Fibroblast of the conjunctiva (primary cell): ENCODE data around the gene ISG15.

ENCODE experiments used
- DNase-seq: peaks from one replicate; pipeline ENCODE4 v3.0.0-alpha.2; 2010; ENCODE audit warnings: low read depth

Gene ISG15

DNA sequence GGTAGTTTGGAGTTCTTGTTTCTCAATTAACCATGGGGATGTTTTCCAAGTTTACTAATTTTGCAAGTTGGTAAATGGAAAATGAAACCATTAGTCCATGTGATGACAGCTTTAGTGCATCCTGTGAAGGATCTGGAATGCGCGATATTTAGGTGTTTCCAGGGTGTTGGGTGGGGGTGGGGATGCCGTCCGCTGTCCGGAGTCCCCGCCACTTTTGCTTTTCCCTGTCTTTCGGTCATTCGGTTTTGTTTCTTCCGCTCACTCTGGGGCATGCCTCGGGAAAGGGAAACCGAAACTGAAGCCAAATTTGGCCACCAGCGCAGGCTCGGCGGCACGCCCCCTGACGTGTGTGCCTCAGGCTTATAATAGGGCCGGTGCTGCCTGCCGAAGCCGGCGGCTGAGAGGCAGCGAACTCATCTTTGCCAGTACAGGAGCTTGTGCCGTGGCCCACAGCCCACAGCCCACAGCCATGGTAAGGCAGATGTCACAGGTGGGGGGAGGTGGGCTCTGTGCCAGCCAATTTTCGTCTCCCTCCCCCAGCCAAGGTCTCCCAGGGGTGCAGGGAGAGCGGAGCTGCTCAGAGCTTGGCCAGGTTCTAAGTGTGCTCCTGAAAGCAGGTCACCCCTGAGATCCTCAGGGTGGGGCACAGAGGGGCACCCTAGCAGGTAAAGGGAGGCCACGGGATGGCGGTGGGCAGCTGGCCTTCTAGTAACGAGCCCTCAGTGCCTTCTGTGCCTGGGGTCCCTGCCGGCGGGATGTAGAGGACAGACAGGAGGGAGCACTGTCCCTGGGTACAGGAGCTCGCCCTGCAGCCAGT, at the start of gene ISG15:
TSS of gene ISG15 (plus strand) at position 393 of the 817 bp plus-strand sequence. CDS start at position 470, 77 bp downstream.
- peak; percentile 68 for DNase-seq

DNA sequence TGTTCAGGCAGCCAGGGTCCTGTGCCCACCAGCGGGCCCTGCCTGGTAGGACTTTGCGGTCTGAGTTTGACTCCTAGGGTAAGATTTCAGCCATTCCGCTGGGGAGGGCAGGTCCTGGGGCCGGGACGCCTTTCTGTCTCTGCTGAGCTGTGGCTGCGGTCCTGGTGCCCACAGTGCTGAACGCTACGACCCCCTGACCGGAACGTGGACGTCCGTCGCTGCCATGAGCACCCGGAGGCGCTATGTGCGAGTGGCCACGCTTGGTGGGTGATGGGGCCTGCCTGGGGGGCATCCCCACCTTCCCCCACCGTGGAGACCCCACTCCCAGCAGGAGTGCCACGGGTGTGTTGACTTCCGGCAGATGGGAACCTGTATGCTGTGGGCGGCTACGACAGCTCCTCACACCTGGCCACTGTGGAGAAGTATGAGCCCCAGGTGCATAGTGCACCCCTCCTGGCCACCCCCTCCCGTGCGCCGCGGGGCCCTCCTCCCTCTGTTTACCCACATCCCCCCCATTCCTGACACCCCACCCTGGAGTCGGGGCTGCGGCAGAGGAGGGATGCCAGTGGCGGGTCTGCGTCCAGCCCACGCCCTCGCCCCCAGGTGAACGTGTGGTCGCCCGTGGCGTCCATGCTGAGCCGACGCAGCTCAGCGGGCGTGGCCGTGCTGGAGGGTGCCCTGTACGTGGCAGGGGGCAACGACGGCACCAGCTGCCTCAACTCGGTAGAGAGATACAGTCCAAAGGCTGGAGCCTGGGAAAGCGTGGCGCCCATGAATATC, 49.4 kb upstream of the ISG15 start:
- DNase-seq: no peak

DNA sequence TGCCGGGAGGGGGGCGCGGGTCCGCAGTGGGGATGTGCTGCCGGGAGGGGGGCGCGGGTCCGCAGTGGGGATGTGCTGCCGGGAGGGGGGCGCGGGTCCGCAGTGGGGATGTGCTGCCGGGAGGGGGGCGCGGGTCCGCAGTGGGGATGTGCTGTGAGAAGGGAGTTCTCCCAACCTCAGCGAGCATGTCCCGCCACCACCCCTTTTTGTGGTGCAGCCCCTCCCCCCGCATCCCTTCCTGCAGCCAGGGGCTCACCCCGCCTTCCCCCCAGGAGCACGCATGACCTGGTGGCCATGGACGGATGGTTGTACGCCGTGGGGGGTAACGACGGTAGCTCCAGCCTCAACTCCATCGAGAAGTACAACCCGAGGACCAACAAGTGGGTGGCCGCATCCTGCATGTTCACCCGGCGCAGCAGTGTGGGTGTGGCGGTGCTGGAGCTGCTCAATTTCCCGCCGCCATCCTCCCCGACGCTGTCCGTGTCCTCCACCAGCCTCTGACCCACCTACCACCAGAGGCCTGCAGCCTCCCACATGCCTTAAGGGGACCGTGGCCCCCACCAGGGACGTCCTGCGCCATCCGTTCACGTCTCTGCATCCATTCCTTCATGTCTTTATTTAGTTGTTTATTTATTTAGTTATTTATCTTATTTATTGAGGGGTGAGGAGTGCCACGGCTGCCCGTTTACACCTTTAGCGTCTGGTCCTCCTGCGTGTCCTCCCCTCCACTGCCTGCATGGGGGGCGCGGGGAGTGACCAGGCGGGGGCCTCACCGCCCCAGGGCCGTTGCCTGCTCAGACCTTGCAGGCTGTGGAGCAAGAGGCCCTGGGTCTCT, 48.4 kb upstream of the ISG15 start:
- DNase-seq: no peak

DNA sequence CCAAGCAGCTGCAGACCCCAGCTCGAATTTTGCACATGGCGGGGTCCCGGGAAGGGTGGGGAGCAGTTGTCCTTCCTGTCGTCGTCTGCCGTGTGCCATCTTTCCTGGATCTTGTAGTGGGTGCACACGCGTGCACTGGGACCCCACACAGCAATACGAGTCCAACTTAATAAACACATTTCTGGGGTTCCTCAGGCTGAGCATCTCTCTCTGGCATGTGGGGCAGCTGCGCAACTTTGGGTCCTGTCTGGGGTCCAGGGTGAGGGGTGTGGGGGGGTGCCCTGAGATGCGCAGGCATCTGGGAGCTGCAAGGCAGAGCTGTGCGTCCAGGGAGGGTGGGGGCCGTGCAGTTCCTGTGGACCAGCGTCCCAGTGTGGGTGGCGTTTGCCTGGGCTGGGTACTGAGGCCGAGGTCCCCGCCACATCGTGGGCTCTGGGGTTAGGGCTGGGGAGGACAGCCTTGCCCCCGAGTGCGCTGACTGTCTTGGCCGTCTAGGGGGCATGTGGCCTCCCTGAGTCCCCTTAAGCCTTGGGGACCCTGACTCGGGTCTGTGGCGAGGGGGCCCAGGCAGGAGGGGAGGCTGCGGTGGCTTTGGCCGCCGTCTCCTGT, 47.7 kb upstream of the ISG15 start:
- DNase-seq: no peak

DNA sequence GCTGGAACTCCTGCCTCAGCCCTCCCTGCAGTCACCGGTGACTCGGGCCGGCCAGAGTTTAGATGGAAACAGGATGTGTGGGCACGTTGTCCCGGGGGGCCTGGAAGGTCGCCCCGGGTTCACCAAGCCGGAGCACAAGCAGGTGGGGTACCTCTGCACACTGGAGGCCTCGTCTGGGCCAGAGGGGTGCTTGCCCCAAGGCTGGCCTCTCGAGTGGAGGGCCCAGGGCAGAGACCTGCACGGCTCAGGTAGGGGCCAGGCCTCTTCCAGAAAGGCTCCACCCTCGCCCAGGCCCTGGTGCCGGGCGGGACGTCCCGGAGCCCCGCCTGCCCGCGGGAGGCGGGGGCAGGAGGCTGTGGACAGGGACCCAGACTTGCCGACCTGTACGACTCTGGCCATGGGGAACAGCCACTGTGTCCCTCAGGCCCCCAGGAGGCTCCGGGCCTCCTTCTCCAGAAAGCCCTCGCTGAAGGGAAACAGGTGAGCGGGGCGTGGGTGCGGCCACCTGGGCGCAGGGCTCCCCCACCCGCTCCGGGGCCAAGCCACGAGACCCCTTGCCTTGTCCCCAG, 47.1 kb upstream of the ISG15 start, which contains the start of gene PLEKHN1:
TSS of gene PLEKHN1 (plus strand) at position 348 of the 569 bp plus-strand sequence. CDS start at position 398, 50 bp downstream.
- no peak for DNase-seq

DNA sequence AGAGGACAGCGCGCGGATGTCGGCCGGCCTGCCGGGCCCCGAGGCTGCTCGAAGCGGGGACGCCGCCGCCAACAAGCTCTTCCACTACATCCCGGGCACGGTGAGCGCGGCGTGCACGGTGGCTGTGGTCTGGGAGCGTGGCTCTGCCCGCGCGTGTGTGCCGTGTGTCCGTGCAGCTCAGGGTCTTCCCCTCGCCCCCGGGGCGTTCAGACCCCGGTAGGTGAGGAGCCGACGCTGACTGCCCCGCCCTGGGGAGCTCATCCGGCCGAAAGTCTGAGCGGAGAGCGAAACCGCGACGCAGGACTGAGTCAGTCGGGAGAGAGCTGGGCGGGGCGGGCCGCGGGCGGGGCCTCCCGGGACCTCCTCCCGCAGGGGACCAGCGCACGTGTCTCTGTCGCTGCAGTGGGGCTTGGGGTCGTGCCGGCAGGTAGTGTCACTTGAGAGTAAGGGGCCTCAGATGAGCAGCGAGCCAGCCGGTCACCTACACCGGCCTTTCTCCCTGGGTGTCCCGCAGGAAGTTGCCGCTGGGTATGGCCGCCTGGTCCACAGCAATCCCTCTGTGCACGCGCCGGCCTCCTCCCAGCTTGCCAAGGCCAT, 46.5 kb upstream of the ISG15 start:
- DNase-seq: no peak

DNA sequence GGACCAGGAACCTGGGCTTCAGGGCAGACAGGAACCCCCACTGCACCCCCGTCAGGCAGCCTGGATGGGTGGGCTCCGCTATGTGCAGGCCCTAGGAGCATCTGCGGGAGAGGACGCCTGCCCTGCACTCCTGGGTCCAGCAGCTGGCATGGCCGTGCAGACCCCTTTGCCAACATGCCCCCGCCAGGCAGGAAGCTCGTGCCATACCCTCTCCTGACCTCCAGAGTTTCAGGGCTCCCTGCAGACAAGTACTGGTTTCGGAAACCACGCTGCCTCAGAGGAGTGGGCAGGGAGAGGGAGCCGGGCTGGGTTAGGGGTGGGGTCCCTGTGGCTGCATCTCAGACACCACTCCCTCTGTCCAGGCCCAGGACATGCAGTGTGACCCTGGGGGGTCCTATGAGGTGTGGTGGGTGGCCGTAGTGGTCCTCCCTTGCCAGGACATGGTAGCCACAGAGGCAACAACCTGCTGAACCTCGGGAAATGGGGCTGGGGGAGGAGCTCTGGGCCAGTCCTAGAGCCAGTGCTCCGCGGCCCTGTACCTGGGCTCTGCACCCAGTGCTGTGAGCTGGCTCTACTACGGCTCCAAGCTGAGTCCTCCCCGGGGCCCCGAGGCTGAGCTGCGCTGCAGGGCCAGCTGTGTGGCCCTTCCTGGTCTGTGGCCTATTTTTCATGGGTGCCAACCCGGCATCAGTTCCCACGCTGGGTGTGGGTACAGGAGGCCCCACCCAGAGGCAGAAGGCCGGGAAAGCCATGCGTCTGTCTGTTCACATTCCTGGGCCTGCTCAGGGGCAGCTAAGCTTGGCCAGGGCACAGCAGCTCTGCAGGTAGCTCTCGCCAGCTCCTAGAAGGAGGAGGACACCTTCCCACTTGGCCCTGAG, 45.6 kb upstream of the ISG15 start:
- no peak for DNase-seq

DNA sequence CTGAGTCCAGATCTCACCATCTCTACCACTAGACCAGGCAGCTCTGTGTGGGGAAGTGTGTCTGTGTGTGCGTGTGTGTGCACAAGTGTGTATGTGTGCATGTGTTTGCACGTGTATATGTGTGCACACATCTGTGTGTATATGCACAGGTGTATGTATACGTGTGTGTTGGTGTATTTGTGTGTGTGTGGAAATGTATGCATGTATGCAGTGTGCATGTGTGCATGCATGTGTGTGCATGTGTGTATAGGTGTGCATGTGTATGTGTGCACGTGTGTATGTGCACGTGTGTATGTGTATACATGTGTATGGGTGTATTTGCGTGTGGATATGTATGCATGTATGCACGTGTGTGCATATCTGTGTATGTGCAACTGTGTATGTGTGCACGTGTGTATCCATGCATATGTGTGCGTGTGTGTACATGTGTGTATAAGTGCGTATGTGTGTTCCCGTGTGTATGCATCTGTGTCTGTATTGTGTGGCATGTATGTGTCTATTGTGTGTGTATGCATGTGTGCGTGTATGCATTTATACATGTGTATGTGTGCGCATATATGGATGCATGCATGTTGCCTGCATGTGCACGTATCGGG, 43.9 kb upstream of the ISG15 start:
- no peak for DNase-seq

DNA sequence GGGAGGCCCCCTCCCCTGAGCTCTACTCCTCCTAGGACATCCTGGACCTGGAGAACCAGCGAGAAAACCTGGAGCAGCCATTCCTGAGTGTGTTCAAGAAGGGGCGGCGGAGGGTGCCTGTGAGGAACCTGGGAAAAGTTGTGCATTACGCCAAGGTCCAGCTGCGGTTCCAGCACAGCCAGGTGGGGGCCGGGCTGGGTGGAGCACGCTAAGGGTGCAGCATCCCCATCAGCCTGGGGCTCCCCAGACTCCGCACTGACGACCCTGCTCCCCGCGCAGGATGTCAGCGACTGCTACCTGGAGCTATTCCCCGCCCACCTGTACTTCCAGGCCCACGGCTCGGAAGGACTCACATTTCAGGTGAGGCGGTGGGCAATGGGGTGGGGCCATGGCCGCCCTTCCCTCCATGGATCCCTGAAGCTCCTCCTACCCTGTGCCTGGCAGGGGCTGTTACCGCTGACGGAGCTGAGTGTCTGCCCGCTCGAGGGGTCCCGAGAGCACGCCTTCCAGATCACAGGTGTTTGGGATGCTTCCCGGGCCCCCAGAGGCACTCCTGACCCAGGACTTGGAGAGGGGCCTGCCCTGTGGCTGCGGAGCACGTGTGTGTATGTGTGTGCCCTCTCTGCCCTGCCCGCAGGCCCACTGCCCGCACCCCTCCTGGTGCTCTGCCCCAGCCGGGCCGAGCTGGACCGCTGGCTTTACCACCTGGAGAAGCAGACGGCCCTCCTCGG, 42.9 kb upstream of the ISG15 start:
- no peak for DNase-seq

DNA sequence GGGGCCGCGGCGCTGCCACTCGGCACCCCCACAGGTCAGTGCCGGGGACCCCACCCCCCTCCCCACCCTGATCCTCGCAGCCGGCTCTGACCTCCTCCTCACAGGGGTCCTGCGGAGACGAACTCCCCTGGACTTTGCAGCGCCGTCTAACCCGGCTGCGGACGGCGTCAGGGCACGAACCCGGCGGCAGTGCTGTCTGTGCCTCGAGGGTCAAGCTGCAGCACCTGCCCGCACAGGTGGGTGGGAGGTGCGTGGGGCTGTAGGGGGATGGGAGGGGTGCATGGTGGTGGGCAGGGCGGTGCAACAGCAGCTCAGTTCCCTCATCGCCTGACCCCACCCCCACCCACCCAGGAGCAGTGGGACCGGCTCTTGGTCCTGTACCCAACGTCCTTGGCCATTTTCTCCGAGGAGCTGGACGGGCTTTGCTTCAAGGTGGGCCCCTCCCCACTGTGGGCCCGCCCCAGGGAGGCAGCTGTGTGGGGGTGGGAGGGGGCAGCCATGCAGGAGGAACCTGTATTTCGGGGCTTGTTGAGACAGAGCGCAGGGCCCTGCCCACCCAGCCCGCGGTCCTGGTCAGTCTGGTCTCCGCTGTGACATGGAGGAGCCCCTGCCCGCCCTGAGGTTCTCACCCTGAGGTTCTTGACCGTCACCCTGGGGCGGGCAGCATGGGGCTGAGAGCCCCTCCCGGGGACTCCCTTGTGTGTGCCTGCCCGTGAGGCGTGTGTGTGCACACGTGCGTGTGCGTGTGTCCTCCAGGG, 42.1 kb upstream of the ISG15 start:
- no peak for DNase-seq

DNA sequence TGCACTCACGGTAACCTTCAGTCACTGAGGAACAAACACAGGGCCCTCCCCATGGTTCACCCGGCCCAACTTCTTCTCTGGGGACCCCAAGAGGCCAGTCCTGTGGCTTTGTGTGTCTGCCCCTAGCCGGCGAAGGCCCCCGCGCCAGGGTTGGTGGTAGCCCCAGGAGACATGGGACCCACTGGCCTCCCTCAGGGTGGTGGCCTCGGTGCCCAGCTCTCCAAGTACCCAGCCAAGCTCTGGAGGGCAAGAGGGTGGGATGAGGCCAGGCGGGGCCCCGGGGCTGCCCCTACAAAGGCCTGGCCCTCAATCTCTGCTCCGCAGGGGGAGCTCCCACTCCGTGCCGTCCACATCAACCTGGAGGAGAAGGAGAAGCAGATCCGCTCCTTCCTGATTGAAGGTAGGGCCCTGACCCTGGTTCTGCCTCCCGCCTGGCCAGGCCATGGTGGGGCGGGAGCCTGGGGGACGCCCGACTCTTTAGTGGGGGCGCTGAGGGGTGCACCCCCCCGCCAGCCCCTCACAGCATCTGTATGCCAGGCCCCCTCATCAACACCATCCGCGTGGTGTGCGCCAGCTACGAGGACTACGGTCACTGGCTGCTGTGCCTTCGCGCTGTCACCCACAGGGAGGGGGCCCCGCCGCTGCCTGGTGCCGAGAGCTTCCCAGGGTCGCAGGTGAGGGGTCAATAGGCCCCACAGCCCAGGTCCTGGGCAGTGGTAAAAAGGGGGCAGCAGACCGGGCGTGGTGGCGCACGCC, 41.4 kb upstream of the ISG15 start:
- DNase-seq: no peak

DNA sequence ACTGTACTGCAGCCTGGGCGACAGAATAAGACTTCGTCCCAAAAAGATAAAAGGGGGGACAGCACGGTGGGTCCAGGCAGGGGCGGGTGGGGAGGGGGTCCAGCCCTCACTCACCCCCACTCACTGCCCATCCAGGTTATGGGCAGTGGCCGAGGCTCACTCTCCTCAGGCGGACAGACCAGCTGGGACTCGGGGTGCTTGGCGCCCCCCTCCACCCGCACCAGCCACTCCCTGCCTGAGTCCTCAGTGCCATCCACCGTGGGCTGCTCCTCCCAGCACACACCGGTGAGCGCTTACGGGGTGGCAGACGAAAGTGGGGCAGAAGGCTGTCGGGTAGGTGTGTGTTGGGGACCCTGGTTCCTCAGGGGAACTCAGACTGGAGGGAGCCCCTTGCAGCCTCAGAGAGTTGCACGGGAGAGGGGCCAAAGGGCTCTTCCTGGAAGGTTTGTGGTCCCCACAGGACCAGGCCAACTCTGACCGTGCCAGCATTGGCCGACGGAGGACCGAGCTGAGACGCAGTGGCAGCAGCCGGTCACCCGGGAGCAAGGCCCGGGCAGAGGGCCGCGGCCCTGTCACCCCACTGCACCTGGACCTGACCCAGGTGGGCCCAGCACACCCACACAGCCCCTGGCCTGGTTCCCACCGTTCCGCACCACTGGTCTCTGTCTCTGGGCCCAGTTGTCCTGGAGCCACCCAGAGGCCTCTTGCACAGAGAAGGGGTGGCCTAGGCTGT, 40.4 kb upstream of the ISG15 start:
- DNase-seq: no peak

DNA sequence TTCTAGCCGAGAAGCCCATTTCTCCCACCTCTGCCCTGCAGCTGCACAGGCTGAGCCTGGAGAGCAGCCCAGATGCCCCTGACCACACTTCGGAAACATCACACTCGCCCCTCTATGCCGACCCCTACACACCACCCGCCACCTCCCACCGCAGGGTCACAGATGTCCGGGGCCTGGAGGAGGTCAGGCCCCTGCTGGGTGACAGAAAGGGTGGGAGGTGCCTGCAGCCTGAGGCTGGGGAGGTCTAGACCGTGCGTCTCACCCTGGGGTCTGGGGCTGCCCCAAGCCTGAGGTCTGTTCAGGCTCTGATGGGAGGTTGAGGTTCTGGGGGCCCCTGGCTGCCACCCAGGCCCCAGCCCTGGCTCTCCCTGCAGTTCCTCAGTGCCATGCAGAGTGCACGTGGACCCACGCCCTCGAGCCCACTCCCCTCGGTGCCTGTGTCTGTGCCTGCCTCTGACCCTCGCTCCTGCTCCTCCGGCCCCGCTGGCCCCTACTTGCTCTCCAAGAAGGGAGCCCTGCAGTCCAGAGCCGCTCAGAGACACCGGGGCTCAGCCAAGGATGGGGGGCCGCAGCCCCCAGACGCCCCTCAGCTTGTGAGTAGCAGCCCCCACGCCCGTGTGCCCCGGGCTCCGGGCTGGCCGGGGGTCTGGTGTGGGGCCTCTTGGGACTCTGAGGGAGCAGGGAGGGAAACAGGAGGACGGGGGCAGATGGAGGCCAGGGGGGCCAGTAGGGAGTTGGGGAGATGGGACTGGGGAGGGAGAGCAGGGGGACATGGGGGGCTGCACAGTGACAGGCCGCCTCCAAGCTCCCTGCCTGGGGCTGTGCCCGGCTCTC, 39.6 kb upstream of the ISG15 start:
- DNase-seq: no peak

DNA sequence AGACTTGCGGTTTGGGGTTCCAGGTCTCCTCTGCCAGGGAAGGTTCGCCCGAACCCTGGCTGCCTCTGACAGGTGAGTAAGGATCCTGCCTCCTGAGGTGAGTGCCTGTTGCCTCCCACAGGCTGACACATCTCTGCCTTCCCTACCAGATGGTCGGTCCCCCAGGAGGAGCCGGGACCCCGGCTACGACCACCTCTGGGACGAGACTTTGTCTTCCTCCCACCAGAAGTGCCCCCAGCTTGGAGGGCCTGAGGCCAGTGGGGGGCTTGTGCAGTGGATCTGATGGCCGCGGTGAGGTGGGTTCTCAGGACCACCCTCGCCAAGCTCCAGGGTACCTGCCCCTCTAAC, 39.0 kb upstream of the ISG15 start:
- no peak for DNase-seq

DNA sequence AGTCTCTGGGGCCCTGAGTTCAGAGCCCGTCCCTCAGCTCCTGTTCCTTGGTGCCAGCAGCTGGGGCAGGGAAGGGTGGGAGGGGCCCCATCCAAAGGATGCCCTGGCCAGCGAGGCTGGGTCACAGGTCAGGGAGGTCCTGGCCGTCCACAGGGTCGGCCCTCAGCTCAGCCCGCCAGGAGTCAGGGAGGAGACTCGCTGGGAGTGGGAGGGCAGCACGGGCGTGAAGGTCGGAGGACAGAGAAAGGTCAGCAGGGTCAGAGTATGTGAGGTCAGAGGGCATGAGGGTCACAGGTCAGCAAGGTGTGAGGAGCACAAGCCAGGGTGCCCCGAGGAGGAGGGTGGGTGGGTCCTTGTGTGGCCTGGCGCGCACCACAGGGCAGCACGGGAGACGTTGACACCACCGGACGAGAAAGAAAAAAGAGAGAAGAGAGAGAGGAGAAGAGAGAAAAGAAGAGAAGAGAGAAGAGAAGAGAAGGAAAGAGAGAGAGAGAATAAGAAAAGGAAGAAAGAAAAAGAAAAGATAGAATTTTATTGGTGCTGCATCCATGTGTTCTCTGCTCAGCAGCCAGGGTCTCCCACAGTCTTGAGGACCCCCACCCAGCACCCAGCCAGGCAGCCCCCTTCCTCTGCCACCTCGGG, 38.5 kb upstream of the ISG15 start:
- DNase-seq: no peak
